BE2C (cell line): Measurements from ENCODE around the gene OCA2.

Experiments used
- DNase-seq: peaks from one replicate; pipeline ENCODE4 v3.0.0-alpha.2; 2020
- H3K27me3 ChIP-seq: fragments of 250-450 bp; sonication (Bioruptor Pico); 2 replicates; pipeline ENCODE4 v1.5.1; 2020; ENCODE audit warnings: mild to moderate bottlenecking
- H3K36me3 ChIP-seq: fragments of 250-450 bp; sonication (Bioruptor Pico); 2 replicates; pipeline ENCODE4 v1.5.1; 2020; ENCODE audit warnings: mild to moderate bottlenecking
- H3K4me1 ChIP-seq: fragments of 250-450 bp; sonication (Bioruptor Pico); 2 replicates; pipeline ENCODE4 v1.5.1; 2020
- H3K4me3 ChIP-seq: 2 replicates; pipeline ENCODE4 v1.5.1; 2011; ENCODE audit warnings: low read depth, low read length
- H3K9me3 ChIP-seq: fragments of 250-450 bp; sonication (Bioruptor Pico); 2 replicates; pipeline ENCODE4 v1.5.1; 2020
- TF ChIP-seq, protein P1 (sequence below): IDR thresholded peaks from 2 replicates; pipeline ENCODE4 v1.5.1; 2012; ENCODE audit warnings: mild to moderate bottlenecking, low read depth, low read length

The OCA2 gene

DNA sequence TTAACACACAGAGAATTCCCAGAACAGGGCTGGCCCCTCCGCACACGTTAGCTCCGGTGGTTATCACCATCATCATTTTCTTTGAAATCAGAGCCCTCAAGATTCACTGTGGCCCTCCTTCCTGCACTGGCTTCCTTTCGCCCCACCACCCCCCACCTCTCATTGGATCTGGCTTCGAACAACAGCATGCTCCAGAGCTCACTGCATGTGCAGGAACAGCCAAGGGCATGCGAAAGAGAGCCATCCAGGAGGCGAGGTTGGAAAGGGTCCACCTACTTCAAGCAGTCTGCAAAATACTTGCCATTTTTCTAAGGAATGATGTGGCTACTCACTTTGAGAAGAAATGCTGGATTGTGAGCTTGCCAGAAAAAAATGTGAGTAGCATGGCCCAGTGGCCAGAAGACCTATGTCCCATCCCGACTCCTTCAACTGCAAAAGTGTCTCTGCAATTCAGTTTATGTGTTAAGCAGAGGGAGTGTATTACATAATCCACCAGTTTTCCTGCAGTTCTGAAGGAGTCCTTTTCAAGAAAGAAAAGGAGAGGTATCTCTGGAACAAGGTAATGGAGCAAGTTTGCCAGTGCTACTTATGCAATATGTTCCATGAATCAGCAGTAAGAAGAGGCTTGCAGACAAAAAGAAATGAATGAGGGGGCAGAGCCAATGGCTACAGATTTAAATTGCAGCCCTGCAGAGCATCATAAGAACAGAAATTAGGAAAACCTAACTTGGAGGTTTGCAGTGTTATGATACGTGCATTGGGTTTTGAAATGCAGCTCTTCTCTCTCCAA, 92.8 kb downstream of the OCA2 start:
- DNase-seq, result no peak
- H3K9me3 ChIP-seq, result no peaks in the 10 kb centered on the region; the same call in 1 of the 2 replicates
- H3K36me3 ChIP-seq, result no peaks in the 10 kb centered on the region
- H3K4me3 ChIP-seq, result no peak overlapping the region
- no peaks in the 10 kb centered on the region for H3K4me1 ChIP-seq
- H3K27me3 ChIP-seq, result peaks cover 4% of the 10 kb centered on the region; the same call in 1 of the 2 replicates
- TF ChIP-seq, protein P1, sequence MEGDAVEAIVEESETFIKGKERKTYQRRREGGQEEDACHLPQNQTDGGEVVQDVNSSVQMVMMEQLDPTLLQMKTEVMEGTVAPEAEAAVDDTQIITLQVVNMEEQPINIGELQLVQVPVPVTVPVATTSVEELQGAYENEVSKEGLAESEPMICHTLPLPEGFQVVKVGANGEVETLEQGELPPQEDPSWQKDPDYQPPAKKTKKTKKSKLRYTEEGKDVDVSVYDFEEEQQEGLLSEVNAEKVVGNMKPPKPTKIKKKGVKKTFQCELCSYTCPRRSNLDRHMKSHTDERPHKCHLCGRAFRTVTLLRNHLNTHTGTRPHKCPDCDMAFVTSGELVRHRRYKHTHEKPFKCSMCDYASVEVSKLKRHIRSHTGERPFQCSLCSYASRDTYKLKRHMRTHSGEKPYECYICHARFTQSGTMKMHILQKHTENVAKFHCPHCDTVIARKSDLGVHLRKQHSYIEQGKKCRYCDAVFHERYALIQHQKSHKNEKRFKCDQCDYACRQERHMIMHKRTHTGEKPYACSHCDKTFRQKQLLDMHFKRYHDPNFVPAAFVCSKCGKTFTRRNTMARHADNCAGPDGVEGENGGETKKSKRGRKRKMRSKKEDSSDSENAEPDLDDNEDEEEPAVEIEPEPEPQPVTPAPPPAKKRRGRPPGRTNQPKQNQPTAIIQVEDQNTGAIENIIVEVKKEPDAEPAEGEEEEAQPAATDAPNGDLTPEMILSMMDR, result no peak

DNA sequence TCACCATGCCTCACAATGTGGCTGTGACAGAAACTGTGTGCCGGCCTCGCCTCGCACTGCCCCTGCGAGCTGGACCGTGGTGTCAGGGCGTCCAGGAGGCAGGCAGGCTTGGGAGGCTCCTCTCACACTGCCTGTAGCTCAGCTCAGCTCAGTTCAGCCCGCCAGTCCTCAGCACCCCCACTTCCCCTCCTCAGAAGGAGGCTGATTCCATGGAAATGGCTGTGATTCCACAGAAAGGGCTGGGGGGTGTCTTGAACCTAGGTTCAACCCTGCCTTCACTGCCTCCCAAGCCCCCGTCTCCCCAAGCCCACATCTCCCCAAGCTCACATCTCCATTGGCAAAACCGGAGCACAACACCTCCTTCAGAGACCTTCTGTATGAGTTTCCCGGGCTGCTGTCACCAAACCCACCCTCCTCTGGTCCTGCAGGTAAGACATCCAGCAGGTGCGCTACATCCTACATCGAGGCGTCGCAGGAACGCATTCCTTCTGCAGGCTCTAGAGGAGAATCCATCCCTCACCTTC, 94.0 kb downstream of the OCA2 start:
- TF ChIP-seq, protein P1, result no peak
- Histone ChIP-seq H3K27me3 (peaks cover 6% of the 10 kb centered on the region), H3K36me3 (no peaks in the 10 kb centered on the region), H3K4me3 (no peak overlapping the region), H3K9me3 (no peaks in the 10 kb centered on the region; the same call in 1 of the 2 replicates), H3K4me1 (no peaks in the 10 kb centered on the region)
- no peak for DNase-seq

- H3K4me3 ChIP-seq, result no peak overlapping the region
- DNase-seq, result no peak
- H3K36me3 ChIP-seq, result no peaks in the 10 kb centered on the region
- no peaks in the 10 kb centered on the region for H3K4me1 ChIP-seq
- TF ChIP-seq, protein P1, result no peak
- H3K27me3 ChIP-seq, result peaks cover 6% of the 10 kb centered on the region
- H3K9me3 ChIP-seq, result no peaks in the 10 kb centered on the region; the same call in 1 of the 2 replicates
These were observed 94.7 kb downstream of the OCA2 start for GRCh38 chr15:28004143-28005003.

DNA sequence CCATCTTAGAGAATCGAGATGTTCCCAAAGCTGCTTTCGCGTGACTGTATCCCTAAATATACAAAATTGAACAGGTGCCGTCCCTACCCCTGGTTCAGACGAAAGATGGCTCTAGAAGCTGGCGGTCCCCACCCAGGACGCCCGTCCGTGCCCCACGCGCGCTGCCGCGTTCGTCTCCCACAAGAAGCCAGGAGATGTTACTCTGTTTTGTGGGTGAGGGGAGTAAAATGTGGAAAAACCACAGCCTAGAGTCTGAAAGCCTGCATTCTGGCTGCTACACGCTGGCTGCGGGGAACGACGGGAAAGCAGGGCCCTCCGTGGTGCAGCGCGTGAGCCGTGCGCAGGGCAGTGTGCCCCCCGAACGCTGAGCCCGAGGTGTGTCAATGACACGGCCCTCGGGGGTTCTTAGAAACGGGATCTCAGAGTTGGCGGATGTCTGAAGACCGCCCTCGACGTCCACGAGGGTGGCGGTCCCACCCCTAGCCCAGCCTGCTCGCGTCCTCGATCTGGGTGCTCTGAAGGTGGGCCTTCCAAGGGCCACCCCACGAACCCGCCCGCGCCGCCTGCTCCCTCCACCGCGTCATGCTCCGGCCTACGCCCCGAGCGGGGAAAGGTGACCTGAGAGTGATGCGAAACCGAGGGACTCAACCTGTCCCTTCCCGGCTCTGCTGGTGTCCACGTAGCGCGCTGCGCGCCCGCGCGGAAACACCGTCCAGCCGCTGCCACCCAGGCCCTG, 95.6 kb downstream of the OCA2 start:
- Histone ChIP-seq H3K4me1 (no peaks in the 10 kb centered on the region), H3K9me3 (no peaks in the 10 kb centered on the region), H3K27me3 (peaks cover 5% of the 10 kb centered on the region), H3K4me3 (no peak overlapping the region), H3K36me3 (no peaks in the 10 kb centered on the region)
- no peak for DNase-seq
- TF ChIP-seq, protein P1, result no peak

DNA sequence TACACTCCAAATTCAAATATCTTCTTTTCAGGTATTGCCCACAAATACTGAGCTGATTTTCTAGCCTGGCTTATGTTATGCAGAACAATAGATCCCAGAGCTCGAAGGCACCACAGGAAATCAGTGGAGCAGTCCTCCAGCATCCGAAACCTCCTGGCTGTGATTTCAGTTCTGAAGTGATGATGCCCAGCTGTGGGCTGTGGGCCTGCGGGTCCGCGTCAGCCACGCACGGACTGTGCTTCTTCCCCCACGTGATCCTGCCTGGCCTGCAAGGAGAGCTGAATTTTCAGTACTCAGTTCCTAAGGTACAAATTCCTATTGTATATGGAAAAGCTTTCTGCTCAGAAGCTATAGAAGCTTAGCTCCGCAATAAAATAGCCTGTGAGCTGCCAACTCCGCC, 96.2 kb downstream of the OCA2 start:
- no peak for DNase-seq
- Histone ChIP-seq H3K36me3 (no peaks in the 10 kb centered on the region), H3K9me3 (no peaks in the 10 kb centered on the region), H3K4me1 (no peaks in the 10 kb centered on the region), H3K4me3 (no peak overlapping the region), H3K27me3 (peaks cover 3% of the 10 kb centered on the region; the same call in 1 of the 2 replicates)
- TF ChIP-seq, protein P1, result no peak
